ENCODE measurements around the gene C1QTNF6. TPM values are rescaled to one million over a fixed set of nuclear protein-coding genes. Genes with fewer than 3 reads are reported as not detected.
A peak's percentile ranks its signal among the peaks of the same experiment; 100 is the strongest.

Gene C1QTNF6
- total RNA-seq, 1 experiment from 2014 or later, result 15.2 TPM

DNA sequence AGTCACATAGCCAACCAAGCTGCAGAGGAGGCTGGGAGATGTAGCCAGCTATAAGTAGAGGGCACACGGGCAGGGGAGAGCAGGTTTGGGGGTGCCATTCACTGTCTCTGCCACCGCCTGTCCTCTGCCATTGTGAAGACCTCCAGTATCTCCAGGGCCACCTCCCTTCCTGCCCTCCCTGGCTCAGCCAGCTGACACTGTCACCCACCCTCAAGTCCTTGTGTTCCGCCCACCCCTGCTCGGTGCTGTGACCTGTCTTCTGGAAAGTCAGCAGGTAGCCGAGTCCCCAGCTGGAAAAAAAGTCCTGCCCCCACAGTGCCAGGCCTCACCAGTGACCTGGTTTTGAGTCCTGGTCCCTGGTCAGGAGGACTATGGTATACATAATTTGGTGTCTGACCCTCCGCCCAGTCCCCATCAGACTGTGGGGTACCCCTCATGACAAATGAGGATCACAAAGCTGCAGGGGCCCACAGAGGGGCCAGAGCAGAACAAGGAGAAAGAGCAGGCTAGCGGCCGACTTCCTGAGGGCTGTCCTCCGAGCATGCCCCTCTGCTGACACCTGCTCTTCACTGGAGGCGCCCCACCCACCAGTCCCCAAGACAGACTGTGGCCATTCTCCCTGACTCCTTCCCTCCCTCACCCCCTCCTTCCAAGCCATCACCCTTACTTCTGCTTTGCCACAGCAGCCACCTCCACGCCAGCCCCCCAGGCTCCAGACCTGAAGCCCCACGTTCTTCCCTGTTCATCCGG lies 31.2 kb downstream of the C1QTNF6 start:
- POLR2A ChIA-PET, result interaction anchor here (1.1 to 1.9 kb wide), 2 partner anchors 30 to 40 kb away, joined by 3 to 6 read pairs; no protein-coding TSS in a partner anchor
- no peak for ATAC-seq
- RAD21 ChIA-PET (ENCODE audit: low non-redundant PET in 1 of 2, low total read pairs in 2 of 2, uncharacterized antibody in 2 of 2, unreplicated experiment in 2 of 2), result no interaction called here
- CTCF ChIA-PET, result interaction anchor here (0.7 to 1.5 kb wide), 2 partner anchors 41 to 43 kb away, joined by 3 to 5 read pairs; no protein-coding TSS in a partner anchor
- H3K4me2 ChIP-seq (ENCODE audit: low read length), result peak overlapping the region; percentile 41
- H3K9me2 ChIP-seq (ENCODE audit: insufficient read depth), result no peaks in the 10 kb centered on the region
- H3K79me2 ChIP-seq (ENCODE audit: insufficient read depth, low read length), result no peaks in the 10 kb centered on the region
- BruUV-seq (replicated peaks), result no TSS peak
- H2AFZ ChIP-seq (ENCODE audit: low read depth, low read length, poor library complexity, severe bottlenecking), result no peak overlapping the region
- DNase-seq (ENCODE audit: low read depth, low spot score), result no peak
- H3K9ac ChIP-seq (ENCODE audit: low read length), result no peak overlapping the region
- no peaks in the 10 kb centered on the region for H3K27me3 ChIP-seq (ENCODE audit: insufficient read depth, low read length)
- H4K20me1 ChIP-seq (ENCODE audit: insufficient read depth), result no peaks in the 10 kb centered on the region
- intact Hi-C loops (cut with micrococcal nuclease), result no loop called here
- peaks cover 0 to 4% of the 10 kb centered on the region in 2 experiments; a peak in 1 of 4 replicates for H3K9me3 ChIP-seq (ENCODE audit: control insufficient read depth in 1 of 2, insufficient read depth in 1 of 2, low read depth in 1 of 2, low read length in 2 of 2)
- no peaks in the 10 kb centered on the region for H3K36me3 ChIP-seq (ENCODE audit: control insufficient read depth in 1 of 2, insufficient read depth in 2 of 2, low read length in 2 of 2)
- no peak overlapping the region for H3K27ac ChIP-seq (ENCODE audit: low read depth, low read length)
- TF ChIP-seq SIN3A (IDR thresholded peaks at IDR 0.05; ENCODE audit: low read depth) (no peak), POLR2AphosphoS5 (IDR thresholded peaks at IDR 0.05; ENCODE audit: low read depth, low read length) (no peak), POLR2A (IDR thresholded peaks at IDR 0.05; ENCODE audit: borderline replicate concordance, extremely low read depth, insufficient read depth, insufficient read length) (no peak), FOSL1 (IDR thresholded peaks at IDR 0.05; ENCODE audit: low read depth) (no peak), ZFX (IDR thresholded peaks at IDR 0.05) (no peak), CEBPB (IDR thresholded peaks at IDR 0.05; ENCODE audit: low read depth) (no peak), EZH2 (IDR thresholded peaks at IDR 0.05) (no peak), JUND (IDR thresholded peaks at IDR 0.05) (no peak), RAD21 (IDR thresholded peaks at IDR 0.05; ENCODE audit: low read depth) (no peak), TCF7L2 (IDR thresholded peaks at IDR 0.05; ENCODE audit: borderline replicate concordance, extremely low read depth, insufficient read depth, insufficient read length) (no peak), EZH2phosphoT487 (IDR thresholded peaks at IDR 0.05; ENCODE audit: borderline replicate concordance) (no peak), YY1 (IDR thresholded peaks at IDR 0.05; ENCODE audit: extremely low read depth, insufficient replicate concordance, low read depth, low read length) (no peak), ZNF274 (IDR thresholded peaks at IDR 0.05; ENCODE audit: low read depth, low read length) (no peak)
- TF ChIP-seq, protein P1, sequence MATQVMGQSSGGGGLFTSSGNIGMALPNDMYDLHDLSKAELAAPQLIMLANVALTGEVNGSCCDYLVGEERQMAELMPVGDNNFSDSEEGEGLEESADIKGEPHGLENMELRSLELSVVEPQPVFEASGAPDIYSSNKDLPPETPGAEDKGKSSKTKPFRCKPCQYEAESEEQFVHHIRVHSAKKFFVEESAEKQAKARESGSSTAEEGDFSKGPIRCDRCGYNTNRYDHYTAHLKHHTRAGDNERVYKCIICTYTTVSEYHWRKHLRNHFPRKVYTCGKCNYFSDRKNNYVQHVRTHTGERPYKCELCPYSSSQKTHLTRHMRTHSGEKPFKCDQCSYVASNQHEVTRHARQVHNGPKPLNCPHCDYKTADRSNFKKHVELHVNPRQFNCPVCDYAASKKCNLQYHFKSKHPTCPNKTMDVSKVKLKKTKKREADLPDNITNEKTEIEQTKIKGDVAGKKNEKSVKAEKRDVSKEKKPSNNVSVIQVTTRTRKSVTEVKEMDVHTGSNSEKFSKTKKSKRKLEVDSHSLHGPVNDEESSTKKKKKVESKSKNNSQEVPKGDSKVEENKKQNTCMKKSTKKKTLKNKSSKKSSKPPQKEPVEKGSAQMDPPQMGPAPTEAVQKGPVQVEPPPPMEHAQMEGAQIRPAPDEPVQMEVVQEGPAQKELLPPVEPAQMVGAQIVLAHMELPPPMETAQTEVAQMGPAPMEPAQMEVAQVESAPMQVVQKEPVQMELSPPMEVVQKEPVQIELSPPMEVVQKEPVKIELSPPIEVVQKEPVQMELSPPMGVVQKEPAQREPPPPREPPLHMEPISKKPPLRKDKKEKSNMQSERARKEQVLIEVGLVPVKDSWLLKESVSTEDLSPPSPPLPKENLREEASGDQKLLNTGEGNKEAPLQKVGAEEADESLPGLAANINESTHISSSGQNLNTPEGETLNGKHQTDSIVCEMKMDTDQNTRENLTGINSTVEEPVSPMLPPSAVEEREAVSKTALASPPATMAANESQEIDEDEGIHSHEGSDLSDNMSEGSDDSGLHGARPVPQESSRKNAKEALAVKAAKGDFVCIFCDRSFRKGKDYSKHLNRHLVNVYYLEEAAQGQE (IDR thresholded peaks at IDR 0.05; ENCODE audit: low read depth), result no peak
- no peak overlapping the region for H3K4me3 ChIP-seq (replicated peaks in 1 of 2; ENCODE audit: low read depth in 1 of 2, low read length in 2 of 2)
- peaks cover 23 to 45% of the 10 kb centered on the region in 2 experiments for H3K4me1 ChIP-seq (ENCODE audit: control insufficient read depth in 1 of 2, insufficient read depth in 2 of 2, low read length in 2 of 2)

All from HCT116 (cell line).